HG03159 (cell line): ENCODE data around the gene ZNF267.
"Not testable (repeated sequence)": the region's sequence is repeated elsewhere in the genome, so short reads cannot be mapped to it uniquely, and the experiment has no call there.

Source experiments
- ATAC-seq: cut with Tn5 transposase; IDR thresholded peaks from one replicate; pipeline ENCODE4 v1.9.1; 2021; ENCODE audit warnings: mild to moderate bottlenecking, moderate library complexity; ENCODE audit not compliant: unreplicated experiment

ZNF267 gene

GRCh38 chr16:31873556-31874365 lies at the start of gene ZNF267:
Gene ZNF267, plus strand, starts transcription at chr16:31873807. Its CDS starts 160 bp downstream, at chr16:31873967.
- ATAC-seq, result peak; percentile 61

DNA sequence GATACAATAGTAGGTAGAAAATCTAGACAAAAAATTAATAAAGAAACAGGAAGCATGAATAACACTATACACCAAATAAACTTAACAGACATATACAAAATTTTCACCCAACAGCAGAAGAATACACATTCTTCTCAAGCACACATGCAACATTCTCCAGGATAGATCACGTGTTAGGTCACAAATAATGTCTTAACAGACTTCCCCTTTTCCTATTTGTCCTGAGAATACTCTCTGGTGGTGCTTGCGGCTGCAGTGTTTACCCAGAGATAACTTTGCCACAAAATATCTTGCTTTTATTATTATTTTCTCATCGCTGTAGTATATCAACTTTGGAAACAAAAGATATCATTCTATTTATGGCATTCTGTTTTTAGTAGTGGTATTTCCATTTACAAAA lies 40.6 kb upstream of the ZNF267 start:
- no peak for ATAC-seq

DNA sequence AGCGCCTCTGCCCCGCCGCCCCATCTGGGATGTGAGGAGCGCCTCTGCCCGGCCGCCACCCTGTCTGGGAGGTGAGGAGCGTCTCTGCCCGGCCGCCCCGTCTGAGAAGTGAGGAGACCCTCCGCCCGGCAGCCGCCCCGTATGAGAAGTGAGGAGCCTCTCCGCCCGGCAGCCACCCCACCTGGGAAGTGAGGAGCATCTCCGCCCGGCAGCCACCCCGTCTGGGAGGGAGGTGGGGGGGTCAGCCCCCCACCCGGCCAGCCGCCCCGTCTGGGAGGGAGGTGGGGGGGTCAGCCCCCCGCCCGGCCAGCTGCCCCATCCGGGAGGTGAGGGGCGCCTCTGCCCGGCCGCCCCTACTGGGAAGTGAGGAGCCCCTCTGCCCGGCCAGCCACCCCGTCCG lies 37.2 kb upstream of the ZNF267 start:
- ATAC-seq, result not testable (repeated sequence)

DNA sequence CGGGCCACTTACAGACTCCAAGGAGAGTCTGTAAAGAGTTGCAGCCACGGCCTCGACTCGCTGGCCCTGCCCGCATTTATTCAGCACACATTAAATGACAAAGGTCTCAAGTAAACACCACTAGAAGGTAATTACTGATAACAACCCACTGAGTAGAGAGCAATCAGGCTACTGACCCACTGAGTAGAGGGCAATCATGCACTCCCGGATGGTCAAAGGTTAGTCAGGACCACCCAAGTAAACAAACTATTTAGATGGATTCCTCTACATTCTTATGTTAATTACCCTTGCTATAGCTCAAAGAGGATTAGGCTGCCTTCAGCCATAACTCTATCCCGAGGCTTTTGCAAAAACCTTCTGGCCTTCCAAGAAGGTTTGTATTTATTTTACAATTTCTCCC lies 30.7 kb upstream of the ZNF267 start:
- no peak for ATAC-seq

- not testable (repeated sequence) for ATAC-seq
These were observed 25.0 kb upstream of the ZNF267 start for GRCh38 chr16:31848572-31848971.

DNA sequence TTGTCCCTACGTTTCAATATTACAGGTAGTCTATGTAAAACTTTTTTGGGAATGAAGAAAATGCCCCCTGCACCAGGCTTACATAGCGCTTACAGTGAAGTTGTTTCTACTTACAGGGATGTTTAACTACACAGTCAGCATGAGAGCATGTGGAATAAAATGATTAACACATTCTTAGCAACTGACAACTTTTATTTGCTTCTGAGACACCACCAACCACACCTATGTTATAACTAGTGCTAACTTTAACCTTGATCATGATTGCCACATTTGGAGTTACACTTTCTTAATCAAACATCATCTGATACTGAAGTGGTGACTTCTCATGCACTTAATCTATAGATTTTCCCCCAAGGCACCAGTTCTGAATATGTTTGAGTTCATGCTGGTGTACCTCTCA lies 20.3 kb upstream of the ZNF267 start:
- ATAC-seq, result no peak

- no peak for ATAC-seq
These were observed 13.1 kb upstream of the ZNF267 start for GRCh38 chr16:31860508-31860907.

- no peak for ATAC-seq
These were observed 12.2 kb upstream of the ZNF267 start for GRCh38 chr16:31861455-31861854.

- ATAC-seq, result no peak
These were observed 10.8 kb upstream of the ZNF267 start for GRCh38 chr16:31862761-31863160.

DNA sequence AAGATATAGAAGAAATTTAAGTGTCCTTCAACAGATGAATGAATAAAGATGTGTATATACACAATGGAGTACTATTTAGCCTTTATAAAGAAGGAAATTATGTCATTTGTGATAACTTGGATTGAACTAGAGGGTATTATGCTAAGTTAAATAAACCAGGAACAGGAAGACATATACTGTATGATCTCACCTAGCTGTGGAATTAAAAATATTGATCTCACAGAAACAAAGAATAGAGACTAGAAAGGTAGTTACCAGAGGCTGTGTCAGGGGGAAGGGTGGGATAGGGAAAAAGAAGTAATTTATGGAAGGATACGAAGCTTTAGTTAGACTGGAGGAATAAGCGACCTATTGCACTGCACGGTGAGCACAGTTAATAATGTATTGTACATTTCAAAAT lies 5.4 kb upstream of the ZNF267 start:
- no peak for ATAC-seq

- ATAC-seq, result peak; percentile 50
These were observed 4.9 kb upstream of the ZNF267 start for GRCh38 chr16:31868691-31869167.

DNA sequence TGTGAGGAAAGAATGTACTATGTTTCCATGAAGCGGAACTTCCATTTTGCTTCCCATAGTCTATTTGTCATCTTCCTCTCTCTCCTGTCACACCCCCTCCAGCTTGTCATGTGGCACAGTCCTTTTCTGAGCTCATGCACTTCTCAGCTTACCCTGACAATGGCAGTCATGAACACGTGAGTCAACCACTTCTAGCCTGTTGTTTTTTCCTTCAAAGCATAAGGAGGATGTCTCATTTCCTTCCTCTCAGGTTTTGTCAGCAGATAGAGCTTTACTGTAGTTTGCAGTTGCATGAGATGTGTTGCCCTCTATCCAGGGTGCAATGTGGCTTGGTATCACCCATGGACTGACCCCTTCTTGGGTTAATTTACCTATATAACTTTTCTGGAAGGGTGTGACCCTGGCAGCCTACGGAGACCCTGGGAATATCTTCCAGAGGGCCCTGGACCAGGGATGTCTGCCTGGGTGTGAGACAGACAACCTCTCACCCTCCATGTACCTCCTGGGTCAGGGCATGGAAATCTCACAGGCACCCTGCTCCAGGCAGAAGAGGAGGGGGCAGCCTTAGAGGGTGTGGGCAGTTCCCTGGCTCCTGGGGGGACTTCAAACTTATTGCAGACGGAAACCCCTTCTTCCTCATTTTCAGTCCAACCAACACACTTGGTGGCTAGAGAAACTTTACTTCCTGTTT lies 4.0 kb upstream of the ZNF267 start:
- ATAC-seq, result no peak

DNA sequence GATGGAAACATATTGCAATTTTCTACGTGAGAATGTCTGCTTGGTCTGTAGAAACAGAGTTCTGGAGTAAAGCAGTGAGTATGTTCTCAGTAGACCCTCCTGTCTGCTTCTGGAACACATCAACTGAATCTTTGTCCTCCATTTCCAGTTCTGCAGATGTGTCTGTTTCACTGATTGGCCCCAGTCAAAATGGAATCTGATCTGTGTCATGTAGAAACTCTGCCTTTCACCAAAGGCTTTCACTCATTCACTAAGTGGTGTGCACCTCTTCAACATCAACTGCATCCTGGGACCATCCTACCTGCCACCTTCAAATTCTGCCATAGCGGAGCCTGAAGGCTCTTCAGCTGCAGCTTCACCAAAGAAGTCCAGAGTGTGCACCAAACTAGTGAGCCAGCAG lies 2.8 kb upstream of the ZNF267 start:
- ATAC-seq, result no peak

GRCh38 chr16:31871510-31871909 lies 2.1 kb upstream of the ZNF267 start:
- ATAC-seq, result no peak

DNA sequence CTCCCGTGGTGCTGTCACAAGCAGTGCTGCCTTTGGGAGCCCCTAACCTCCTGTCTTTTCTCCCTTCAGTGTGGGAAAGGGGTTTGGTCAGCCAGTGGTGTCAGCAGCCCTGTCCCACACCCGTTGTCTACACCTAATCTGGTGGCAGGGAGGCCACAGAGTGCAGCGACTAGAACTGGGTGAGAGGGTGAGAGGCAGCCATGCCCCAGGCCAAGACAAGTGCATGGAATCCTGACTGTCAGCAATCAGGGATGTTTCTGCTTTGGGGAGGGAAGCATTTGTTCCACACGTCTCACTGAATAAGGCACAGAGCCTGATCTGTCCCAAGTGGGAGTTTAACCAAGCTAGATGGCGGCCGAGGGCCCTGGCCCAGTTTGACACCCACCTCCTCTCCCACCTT lies 1.4 kb upstream of the ZNF267 start:
- no peak for ATAC-seq

- ATAC-seq, result peak; percentile 31
These were observed 932 bp downstream of the ZNF267 start for GRCh38 chr16:31874366-31875111.

DNA sequence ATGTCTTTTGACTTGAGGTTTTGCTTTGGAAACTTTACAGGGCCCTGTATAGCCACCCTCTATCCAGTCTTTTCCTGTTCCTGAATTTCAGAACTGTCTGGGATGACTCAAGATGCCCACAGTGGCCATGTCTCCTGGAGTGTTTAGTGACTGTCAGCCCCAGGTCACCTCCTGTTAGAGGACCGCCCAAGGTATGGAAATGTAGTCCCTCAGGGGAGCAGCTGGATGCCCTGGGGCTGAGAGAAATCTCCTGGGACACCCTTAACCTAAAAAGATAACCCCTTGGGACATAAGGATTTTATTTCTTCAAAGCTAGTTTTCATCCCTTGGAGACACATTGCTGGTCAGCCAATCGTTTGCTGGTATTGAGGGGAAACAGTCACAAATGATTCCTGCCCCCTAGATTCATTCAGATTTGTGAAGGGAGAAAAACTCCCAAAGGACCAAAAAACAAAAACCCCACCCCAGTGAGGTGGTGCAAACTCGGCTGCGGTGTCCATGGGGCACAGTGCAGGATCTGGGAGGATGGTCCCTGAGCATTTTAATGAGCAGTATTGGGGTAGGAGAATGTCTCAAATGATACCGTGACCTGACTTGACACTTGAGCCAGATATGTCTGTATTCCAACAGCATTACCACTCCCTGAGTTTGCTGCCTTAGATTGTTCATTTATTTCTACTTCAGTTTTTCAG lies 1.7 kb downstream of the ZNF267 start:
- ATAC-seq, result no peak

- no peak for ATAC-seq
These were observed 2.4 kb downstream of the ZNF267 start for GRCh38 chr16:31875928-31876547.

- ATAC-seq, result peak; percentile 46
These were observed 3.6 kb downstream of the ZNF267 start for GRCh38 chr16:31876951-31877828.
